Middle frontal gyrus (tissue), 1 donor: ENCODE measurements around the gene KIF18B.

Experiments
- DNase-seq: peaks from one replicate; pipeline ENCODE4 v3.0.0-alpha.2; 2015; ENCODE audit warnings: low spot score; ENCODE audit errors: extremely low spot score

Gene KIF18B

GRCh38 chr17:44878627-44879221, 68.8 kb downstream of the KIF18B start:
- DNase-seq, result no peak

GRCh38 chr17:44877121-44877520, 70.5 kb downstream of the KIF18B start:
- DNase-seq, result no peak

DNA sequence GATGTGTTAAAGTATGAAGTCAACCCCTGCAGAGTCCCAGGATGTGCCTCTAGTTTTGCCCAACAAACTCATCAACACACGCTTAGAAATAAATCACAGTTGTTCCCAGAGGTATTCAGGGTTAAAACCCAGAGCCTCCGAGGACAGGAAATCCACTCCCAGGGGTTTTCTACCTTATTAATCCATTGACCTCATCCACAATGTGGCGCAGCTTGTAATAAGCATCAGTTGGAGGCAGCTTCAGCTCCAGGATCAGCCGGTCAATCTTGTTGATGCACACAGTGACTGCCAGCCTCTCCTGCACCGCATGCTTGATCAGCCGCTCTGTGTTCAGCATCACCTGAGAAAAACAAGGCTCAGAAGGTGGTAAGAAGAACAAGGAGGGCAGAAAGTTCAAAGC, 71.8 kb downstream of the KIF18B start:
- DNase-seq, result no peak
